Mammary epithelial cell (primary cell): ENCODE data around the gene RGS5.

Experiments used
- CTCF ChIP-seq, 2 donors: IDR thresholded peaks in 1 of 2; conservative IDR thresholded peaks in 1 of 2; 2 replicates each; pipeline ENCODE4 v1.5.1; 2011 to 2012; ENCODE audit warnings: inconsistent platforms in 2 of 2, low read length in 2 of 2, mild to moderate bottlenecking in 2 of 2, control low read depth in 1 of 2, low read depth in 1 of 2; ENCODE audit not compliant: insufficient read depth in 1 of 2; ENCODE audit errors: extremely low read depth in 1 of 2
- EZH2 ChIP-seq: IDR thresholded peaks from 2 replicates; pipeline ENCODE4 v1.6.1; 2012; ENCODE audit warnings: low read length, inconsistent platforms, borderline replicate concordance

GRCh38 chr1:163172596-163172995 lies 30.1 kb downstream of the RGS5 start:
- no peak for TF ChIP-seq CTCF (conservative IDR thresholded peaks at IDR 0.05 in 1 of 2, IDR thresholded peaks at IDR 0.05 in 1 of 2; ENCODE audit: extremely low read depth in 1 of 2, insufficient read depth in 1 of 2, low read depth in 1 of 2, low read length in 2 of 2)
- TF ChIP-seq EZH2: no peak
